ENCODE results near the gene ELMO2. TPM values are rescaled to one million over a fixed set of nuclear protein-coding genes. Genes with fewer than 3 reads are reported as not detected.
A peak's percentile ranks its signal among the peaks of the same experiment; 100 is the strongest.

ELMO2 gene
- total RNA-seq, 2 experiments from 2014 or later, result 57.4 to 64.1 TPM

GRCh38 chr20:46378412-46379009 lies 27.9 kb downstream of the ELMO2 start:
- intact Hi-C loops (cut with micrococcal nuclease), result no loop called here
- H3K27ac Mint-ChIP-seq, result no peak overlapping the region
- POLR2A ChIA-PET, result interaction anchor here (0.9 to 1.3 kb wide), 2 partner anchors 9 to 36 kb away, joined by 3 read pairs; no protein-coding TSS in a partner anchor

DNA sequence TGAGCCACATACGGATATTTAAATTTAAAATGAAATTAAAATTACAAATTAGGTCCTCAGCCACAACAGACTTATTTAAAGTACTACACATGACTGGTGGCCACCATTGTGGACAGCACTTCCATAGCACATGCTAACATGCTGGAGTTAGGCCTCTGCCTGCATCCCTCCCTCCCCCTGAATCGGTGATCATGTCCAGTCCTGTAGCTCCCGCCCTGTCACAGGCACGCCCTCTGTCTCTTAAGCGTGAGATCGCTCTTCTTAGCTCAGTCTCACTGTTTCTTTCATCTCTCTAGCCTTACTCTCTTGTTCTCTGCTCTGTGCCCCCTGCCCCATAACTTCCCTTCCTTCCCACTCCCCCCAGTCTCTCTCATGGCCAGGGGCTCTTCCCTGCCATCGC lies 28.9 kb downstream of the ELMO2 start:
- Mint-ChIP-seq H3K36me3 (peaks cover 54% of the 10 kb centered on the region), H3K27ac (peak overlapping the region; percentile 9), H3K27me3 (no peaks in the 10 kb centered on the region), H3K9me3 (no peaks in the 10 kb centered on the region), H3K4me1 (ENCODE audit: low read depth) (no peaks in the 10 kb centered on the region), H3K4me3 (no peak overlapping the region)
- POLR2A ChIA-PET, result interaction anchor here (1.3 kb wide), 1 partner anchor 35 kb away, joined by 3 read pairs; no protein-coding TSS in a partner anchor
- CTCF ChIA-PET, result interaction anchor here (1.0 to 1.3 kb wide), 2 partner anchors 29 to 71 kb away, joined by 3 to 4 read pairs; partner anchors contain the start of gene ELMO2
- DNase-seq, result no peak
- intact Hi-C loops (cut with micrococcal nuclease), result no loop called here

More at GRCh38 chr20:46378412-46379009, 27.9 kb downstream of the ELMO2 start:
- Mint-ChIP-seq H3K4me3 (no peak overlapping the region), H3K4me1 (ENCODE audit: low read depth) (no peaks in the 10 kb centered on the region), H3K36me3 (peaks cover 51% of the 10 kb centered on the region), H3K27me3 (no peaks in the 10 kb centered on the region), H3K9me3 (no peaks in the 10 kb centered on the region)
- CTCF ChIA-PET, result interaction anchor here (0.6 to 1.3 kb wide), 2 partner anchors 44 to 72 kb away, joined by 4 read pairs; no protein-coding TSS in a partner anchor
- no peak for DNase-seq

- peaks cover 55% of the 10 kb centered on the region for H3K36me3 Mint-ChIP-seq
- ChIA-PET POLR2A (no interaction called here), CTCF (interaction anchor here (1.8 kb wide), 1 partner anchor 28 kb away, joined by 4 read pairs; no protein-coding TSS in a partner anchor)
- no peaks in the 10 kb centered on the region for H3K9me3 Mint-ChIP-seq
- no peaks in the 10 kb centered on the region for H3K4me1 Mint-ChIP-seq (ENCODE audit: low read depth)
- no peak for DNase-seq
- intact Hi-C loops (cut with micrococcal nuclease), result no loop called here
- no peaks in the 10 kb centered on the region for H3K27me3 Mint-ChIP-seq
- H3K4me3 Mint-ChIP-seq, result no peak overlapping the region
- peak overlapping the region; percentile 35 for H3K27ac Mint-ChIP-seq
Measured at GRCh38 chr20:46376196-46376785, 30.1 kb downstream of the ELMO2 start.

GRCh38 chr20:46375771-46376170 lies 30.6 kb downstream of the ELMO2 start:
- Mint-ChIP-seq H3K36me3 (peaks cover 58% of the 10 kb centered on the region), H3K27me3 (no peaks in the 10 kb centered on the region), H3K4me1 (ENCODE audit: low read depth) (no peaks in the 10 kb centered on the region), H3K27ac (no peak overlapping the region), H3K9me3 (no peaks in the 10 kb centered on the region), H3K4me3 (no peak overlapping the region)
- intact Hi-C loops (cut with micrococcal nuclease), result no loop called here
- ChIA-PET CTCF (interaction anchor here (1.6 to 1.8 kb wide), 2 partner anchors 27 to 69 kb away, joined by 4 to 5 read pairs; no protein-coding TSS in a partner anchor), POLR2A (no interaction called here)
- no peak for DNase-seq

DNA sequence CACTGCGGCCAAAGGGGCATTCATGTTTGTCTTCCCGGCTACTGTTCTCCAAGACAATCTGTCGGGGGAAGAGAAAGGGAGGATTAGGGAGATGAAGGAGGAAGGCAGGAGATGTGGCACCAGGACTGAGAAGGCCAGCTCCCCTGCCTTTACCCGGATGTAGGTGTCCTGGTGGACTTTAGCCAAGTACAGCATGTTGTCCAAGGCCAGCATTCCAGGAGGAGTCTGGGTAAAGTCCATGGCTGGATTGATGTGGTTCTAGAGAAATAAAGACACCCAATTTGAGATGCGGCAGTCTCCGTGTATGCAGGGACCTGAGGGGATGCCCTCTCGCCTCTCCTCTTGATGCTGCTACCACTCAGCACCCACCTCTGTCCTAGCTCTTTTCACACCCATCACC lies 32.0 kb downstream of the ELMO2 start:
- intact Hi-C loops (cut with micrococcal nuclease), result no loop called here
- ChIA-PET POLR2A (interaction anchor here (1.1 kb wide), 1 partner anchor 10 kb away, joined by 4 read pairs; no protein-coding TSS in a partner anchor), CTCF (interaction anchor here (1.6 to 1.7 kb wide), 2 partner anchors 25 to 68 kb away, joined by 5 to 6 read pairs; no protein-coding TSS in a partner anchor)
- Mint-ChIP-seq H3K4me3 (no peak overlapping the region), H3K27ac (no peak overlapping the region), H3K27me3 (no peaks in the 10 kb centered on the region), H3K4me1 (ENCODE audit: low read depth) (peaks cover 3% of the 10 kb centered on the region), H3K9me3 (no peaks in the 10 kb centered on the region), H3K36me3 (peaks cover 60% of the 10 kb centered on the region)
- no peak for DNase-seq

DNA sequence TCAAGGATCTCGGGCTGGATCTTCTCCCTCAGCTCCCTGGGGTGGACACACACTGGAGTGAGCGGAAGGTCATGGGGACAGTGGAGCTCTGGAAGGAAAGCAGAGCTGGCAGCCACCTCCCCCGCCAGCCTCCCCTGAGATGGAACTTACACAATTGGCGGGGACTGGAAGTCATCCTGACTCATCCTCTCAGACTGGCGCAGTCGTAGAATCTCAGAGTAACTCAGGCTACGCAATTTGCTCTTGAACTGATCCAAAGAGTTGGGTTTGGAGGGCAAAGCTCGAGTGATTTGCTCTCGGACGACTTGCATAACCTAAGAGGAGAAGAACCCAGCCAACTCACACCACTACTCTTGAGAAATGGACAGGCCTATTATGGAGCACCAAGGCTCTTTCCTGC lies 34.8 kb downstream of the ELMO2 start:
- Mint-ChIP-seq H3K27me3 (no peaks in the 10 kb centered on the region), H3K27ac (peak overlapping the region; percentile 53), H3K9me3 (no peaks in the 10 kb centered on the region), H3K36me3 (peaks cover 67% of the 10 kb centered on the region), H3K4me1 (ENCODE audit: low read depth) (peaks cover 24% of the 10 kb centered on the region), H3K4me3 (no peak overlapping the region)
- intact Hi-C loops (cut with micrococcal nuclease), result no loop called here
- ChIA-PET CTCF (no interaction called here), POLR2A (no interaction called here)
- no peak for DNase-seq

GRCh38 chr20:46368902-46369268 lies 37.5 kb downstream of the ELMO2 start:
- H3K36me3 Mint-ChIP-seq, result peaks cover 59% of the 10 kb centered on the region
- peak overlapping the region; percentile 64 for H3K27ac Mint-ChIP-seq
- POLR2A ChIA-PET, result no interaction called here
- CTCF ChIA-PET, result no interaction called here
- H3K27me3 Mint-ChIP-seq, result no peaks in the 10 kb centered on the region
- intact Hi-C loops (cut with micrococcal nuclease), result loop anchor here (10.0 kb wide), 2 partner anchors 434 to 554 kb away; partner anchors contain the start of genes PCIF1 and UBE2C
- no peak overlapping the region for H3K4me3 Mint-ChIP-seq
- DNase-seq, result no peak
- peaks cover 45% of the 10 kb centered on the region for H3K4me1 Mint-ChIP-seq (ENCODE audit: low read depth)
- H3K9me3 Mint-ChIP-seq, result no peaks in the 10 kb centered on the region

GRCh38 chr20:46367967-46368901 lies 38.2 kb downstream of the ELMO2 start:
- H3K4me1 Mint-ChIP-seq (ENCODE audit: low read depth), result peaks cover 52% of the 10 kb centered on the region
- H3K36me3 Mint-ChIP-seq, result peaks cover 61% of the 10 kb centered on the region
- H3K27me3 Mint-ChIP-seq, result no peaks in the 10 kb centered on the region
- ChIA-PET POLR2A (no interaction called here), CTCF (interaction anchor here (0.7 kb wide), 1 partner anchor 38 kb away, joined by 3 read pairs; the partner anchor contains the start of gene ELMO2)
- peak; percentile 40 for DNase-seq
- no peaks in the 10 kb centered on the region for H3K9me3 Mint-ChIP-seq
- intact Hi-C loops (cut with micrococcal nuclease), result loop anchor here (10.0 kb wide), 2 partner anchors 433 to 553 kb away; partner anchors contain the start of genes PCIF1 and UBE2C
- no peak overlapping the region for H3K4me3 Mint-ChIP-seq
- H3K27ac Mint-ChIP-seq, result peak overlapping the region; percentile 64

DNA sequence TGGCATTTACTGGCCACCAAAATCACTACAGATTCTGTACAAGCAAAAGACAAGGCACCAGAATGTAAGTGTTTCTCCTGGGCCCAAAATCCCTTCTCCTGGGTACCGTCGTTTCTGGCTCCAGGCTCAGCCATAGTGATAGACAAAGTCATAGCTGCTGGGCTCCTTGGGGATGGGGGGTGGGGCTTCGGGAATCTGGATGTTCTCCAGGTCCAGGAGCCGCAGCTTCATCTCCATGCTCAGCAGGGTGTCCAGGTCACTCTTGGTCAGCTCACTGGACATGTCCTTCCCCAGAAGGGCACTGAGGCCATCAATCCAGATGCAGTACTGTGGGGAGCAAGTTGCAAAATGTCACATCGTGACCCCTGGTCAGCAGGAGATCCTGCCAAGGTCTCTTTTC lies 39.2 kb downstream of the ELMO2 start:
- peaks cover 62% of the 10 kb centered on the region for H3K4me1 Mint-ChIP-seq (ENCODE audit: low read depth)
- no peak for DNase-seq
- no peaks in the 10 kb centered on the region for H3K27me3 Mint-ChIP-seq
- H3K9me3 Mint-ChIP-seq, result no peaks in the 10 kb centered on the region
- ChIA-PET CTCF (no interaction called here), POLR2A (no interaction called here)
- H3K4me3 Mint-ChIP-seq, result no peak overlapping the region
- intact Hi-C loops (cut with micrococcal nuclease), result loop anchor here (10.0 kb wide), 2 partner anchors 432 to 552 kb away; partner anchors contain the start of genes PCIF1 and UBE2C
- peaks cover 55% of the 10 kb centered on the region for H3K36me3 Mint-ChIP-seq
- H3K27ac Mint-ChIP-seq, result peak overlapping the region; percentile 64

DNA sequence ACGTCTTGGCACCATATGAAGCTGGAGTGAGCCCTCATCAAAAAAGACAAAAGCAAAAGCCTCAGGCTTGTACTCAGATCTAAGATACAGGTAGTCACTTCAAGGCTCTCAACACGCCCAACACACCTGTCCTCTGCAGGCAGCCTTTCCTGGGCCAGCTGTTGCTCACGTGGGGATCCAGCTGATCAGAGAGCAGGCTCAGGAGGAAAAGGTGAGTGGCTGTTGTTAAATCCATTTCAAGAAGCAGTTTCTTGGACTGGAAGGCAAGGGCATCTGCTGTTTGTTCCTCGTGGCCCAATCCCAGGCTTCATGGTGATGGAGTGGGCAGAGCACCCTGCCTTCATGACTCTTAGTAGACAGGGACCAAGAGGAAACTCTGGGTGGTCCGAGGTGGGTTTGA lies 39.6 kb downstream of the ELMO2 start:
- Mint-ChIP-seq H3K27me3 (no peaks in the 10 kb centered on the region), H3K27ac (peak overlapping the region; percentile 85), H3K4me1 (ENCODE audit: low read depth) (peaks cover 66% of the 10 kb centered on the region), H3K9me3 (no peaks in the 10 kb centered on the region), H3K4me3 (no peak overlapping the region), H3K36me3 (peaks cover 52% of the 10 kb centered on the region)
- POLR2A ChIA-PET, result no interaction called here
- intact Hi-C loops (cut with micrococcal nuclease), result loop anchor here (10.0 kb wide), 2 partner anchors 432 to 552 kb away; partner anchors contain the start of genes PCIF1 and UBE2C
- CTCF ChIA-PET, result no interaction called here
- no peak for DNase-seq

DNA sequence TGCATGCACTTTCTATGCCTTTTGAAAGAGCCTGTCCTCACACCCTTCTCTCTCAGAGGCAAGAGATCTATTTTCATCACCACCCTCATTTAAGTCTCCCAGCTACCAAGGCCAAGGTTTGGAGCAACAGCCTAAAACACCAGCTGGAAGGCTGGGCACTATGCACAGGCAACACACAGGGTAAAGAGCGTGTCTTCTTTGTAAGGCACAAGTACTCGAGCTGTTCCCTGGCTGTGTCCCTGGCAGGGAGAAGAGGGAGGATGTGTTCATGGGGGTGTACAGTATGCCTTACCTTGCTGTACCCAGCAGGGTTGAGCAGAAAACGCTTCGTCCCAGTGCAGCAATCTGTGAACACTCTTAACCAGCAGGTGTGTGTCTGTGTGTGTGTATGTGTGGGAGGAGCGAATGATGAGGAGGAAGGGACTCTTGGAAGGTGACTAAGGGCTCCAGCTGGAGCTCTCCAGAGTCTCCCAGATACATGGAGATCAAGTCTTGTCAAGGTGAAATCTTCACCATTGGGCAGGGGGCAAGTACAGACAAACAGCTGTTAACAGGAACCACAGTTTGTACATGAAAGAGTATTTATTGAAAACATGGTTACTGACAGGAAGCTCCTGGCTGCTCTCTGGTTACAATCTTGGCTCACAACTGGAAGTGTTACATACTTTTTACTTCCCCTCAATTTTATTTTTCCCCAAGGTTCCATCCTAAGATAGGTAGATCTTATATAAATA lies 40.8 kb downstream of the ELMO2 start:
- ChIA-PET CTCF (interaction anchor here (0.6 to 2.2 kb wide), 6 partner anchors 17 to 351 kb away, joined by 3 to 8 read pairs (median 4); partner anchors contain the start of gene ELMO2), POLR2A (interaction anchor here (0.7 kb wide), 1 partner anchor 41 kb away, joined by 3 read pairs; no protein-coding TSS in a partner anchor)
- Mint-ChIP-seq H3K36me3 (peaks cover 45% of the 10 kb centered on the region), H3K9me3 (no peaks in the 10 kb centered on the region), H3K27ac (peak overlapping the region; percentile 85), H3K4me1 (ENCODE audit: low read depth) (peaks cover 76% of the 10 kb centered on the region), H3K27me3 (no peaks in the 10 kb centered on the region), H3K4me3 (no peak overlapping the region)
- intact Hi-C loops (cut with micrococcal nuclease), result loop anchor here (10.0 kb wide), 2 partner anchors 431 to 551 kb away; partner anchors contain the start of genes PCIF1 and UBE2C
- DNase-seq, result no peak
